HG02970 (cell line): ENCODE results near the gene DNER.

Experiments used
- ATAC-seq: cut with Tn5 transposase; IDR thresholded peaks from one replicate; pipeline ENCODE4 v1.9.1; 2021; ENCODE audit warnings: mild to moderate bottlenecking, moderate library complexity, moderate number of reproducible peaks; ENCODE audit not compliant: unreplicated experiment, low FRiP score

DNER gene

DNA sequence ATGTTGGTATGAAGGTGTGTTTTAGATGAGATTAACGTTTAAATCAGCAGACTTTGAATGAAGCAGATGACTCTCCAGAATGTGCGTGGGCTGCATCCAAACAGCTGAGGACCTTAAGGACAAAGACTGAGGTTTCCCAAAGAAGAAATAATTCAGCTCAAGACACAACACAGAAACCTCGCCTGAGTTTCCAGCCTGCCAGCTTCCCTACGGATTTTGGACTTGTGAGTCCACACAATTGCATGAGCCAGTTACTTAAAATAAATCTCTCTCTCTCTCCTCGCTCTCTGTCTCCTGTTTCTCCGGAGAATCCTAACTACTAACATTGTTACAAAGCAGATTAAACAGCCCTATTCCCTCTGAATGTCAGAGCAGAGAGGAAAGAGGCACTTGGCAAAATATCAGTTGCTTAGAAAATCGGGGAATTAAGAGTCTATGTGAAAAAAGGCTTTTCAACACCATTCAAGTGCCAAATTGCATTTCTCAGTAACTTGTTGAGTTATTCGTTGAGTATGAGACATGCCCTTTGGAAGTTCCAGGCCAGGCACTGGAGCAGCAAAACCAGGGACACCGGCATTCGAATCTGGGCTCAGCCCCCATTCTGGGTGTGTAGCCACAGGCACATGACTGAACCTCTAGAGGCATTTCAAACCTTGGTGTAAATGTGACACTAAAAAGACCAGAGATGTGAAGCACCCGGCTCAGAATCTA lies 268.7 kb downstream of the DNER start:
- ATAC-seq = no peak

- no peak for ATAC-seq
These were observed 269.3 kb downstream of the DNER start for GRCh38 chr2:229445019-229445418.

DNA sequence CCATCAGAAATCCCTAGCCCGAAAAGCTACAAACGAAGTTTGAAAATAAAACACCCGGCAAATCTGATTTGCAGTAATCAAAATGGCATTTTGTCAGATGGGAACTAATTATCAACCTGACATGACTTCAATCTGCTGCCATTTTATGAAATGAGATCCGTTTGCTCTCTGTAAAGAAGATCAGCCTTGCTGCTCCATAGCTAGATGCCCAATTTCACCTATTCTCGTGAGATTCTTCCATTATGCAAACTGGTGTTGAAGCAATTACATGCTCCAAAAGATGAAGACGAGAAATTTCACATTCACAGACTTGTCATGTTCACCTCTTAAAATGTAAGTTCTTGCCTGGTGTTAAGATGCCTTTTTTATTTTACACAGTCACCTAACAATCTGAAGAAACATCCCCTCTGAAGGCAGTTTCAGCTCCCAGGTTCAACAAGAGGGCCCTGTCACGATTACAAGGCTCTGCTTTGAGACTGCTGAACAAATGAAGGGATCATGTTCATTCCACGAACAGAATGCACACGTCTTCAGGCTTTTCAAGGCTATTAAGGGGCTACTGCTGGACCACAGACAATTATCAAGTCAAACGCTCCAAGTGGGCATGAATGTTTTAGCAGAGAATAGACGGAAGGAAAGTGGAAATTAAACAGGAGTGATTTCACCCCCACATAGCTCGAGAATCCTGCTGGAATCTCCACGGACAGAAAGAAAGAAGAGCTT lies 270.6 kb downstream of the DNER start:
- ATAC-seq = no peak

- no peak for ATAC-seq
These were observed 271.2 kb downstream of the DNER start for GRCh38 chr2:229443141-229443540.

DNA sequence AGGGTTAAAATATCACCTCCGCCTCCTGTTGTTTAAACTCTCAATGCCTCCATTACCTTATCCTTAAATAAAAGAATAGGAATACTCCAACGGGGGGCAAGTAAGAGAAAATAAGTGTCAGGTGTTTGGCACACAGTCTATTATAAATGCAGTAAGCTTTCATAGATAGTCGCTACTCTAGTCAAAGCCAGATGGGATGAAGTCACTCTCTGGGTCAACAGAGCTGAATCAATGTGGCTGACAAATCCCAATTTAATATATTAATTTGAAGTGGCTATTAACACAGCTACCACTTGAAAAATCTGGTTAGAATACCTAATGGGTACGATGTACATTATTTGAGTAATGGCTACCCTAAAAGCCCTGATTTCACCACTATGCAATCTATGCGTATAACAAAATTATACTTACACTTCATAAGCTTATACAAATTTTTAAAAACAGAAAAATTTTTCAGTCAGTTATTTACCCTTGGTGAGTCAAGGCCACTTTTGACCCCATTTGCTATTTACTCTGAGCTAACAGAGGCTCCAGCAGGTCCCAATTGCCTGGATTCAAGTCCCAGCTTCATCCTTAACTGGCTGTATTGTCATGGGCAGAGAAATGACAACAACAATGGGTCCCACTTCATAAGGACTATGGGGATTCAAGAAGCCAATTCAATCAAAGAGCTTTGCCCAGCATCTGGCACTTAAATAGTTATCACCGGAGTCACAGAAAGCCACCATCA lies 275.8 kb downstream of the DNER start:
- no peak for ATAC-seq

GRCh38 chr2:229437467-229437866 lies 276.9 kb downstream of the DNER start:
- ATAC-seq = no peak

DNA sequence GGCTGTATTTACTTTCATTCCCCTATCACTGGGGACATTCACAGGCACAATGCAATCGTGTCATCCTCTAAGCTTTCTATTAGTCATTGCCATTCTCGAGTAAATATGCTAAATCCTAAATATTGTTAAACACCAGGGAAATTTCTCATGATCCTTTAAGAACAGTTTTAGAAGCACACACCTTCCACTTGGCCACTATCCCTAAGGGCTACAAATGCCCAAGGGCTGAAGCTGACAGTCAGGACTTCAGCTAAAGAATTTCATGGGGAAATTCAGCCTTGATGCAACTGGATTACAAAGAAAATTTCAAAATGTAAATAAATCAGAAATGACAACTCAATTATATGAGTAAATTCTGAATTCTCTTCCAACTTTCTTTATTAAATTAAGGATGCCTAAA lies 280.2 kb downstream of the DNER start:
- no peak for ATAC-seq

DNA sequence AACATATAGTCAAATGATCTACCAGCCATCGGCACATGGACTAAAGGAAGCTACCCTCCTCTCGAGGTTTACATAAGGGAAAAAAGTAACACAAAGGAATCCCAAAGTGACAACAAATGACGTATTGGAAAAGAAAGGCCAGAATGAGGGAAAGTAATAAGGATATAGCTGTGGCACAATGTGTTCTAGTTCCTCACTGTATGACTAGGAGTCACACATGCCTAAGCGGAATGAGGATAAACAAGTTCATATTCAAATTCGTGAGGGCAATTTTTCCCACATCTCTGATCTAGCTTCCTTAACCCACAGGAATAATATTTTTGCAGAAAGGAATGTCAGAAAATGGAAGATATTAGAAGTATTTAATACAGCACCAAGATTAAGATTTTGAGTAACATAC lies 281.0 kb downstream of the DNER start:
- ATAC-seq = no peak

GRCh38 chr2:229431327-229431954 lies 282.9 kb downstream of the DNER start:
- ATAC-seq = no peak

DNA sequence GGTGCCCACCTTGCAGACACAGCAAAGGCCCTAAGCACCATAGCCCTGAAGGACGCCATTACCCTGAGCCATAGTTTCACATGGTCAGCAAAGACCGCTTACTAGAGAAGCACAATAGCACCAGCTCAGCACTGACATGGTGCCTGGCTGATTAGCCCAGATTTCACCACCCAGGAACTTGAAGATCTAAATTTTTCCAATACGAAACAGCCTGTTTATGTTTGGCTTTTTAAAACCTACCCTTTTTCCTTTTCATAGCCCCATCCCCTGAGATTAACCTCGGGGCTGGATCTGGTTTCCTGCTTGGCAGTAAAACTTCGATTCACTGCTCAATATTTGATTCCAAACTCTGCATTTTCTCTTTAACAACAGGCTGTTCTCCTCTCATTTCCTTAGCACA lies 284.8 kb downstream of the DNER start:
- no peak for ATAC-seq

GRCh38 chr2:229426464-229426863 lies 287.9 kb downstream of the DNER start:
- no peak for ATAC-seq

GRCh38 chr2:229425598-229425997 lies 288.8 kb downstream of the DNER start:
- ATAC-seq = no peak

DNA sequence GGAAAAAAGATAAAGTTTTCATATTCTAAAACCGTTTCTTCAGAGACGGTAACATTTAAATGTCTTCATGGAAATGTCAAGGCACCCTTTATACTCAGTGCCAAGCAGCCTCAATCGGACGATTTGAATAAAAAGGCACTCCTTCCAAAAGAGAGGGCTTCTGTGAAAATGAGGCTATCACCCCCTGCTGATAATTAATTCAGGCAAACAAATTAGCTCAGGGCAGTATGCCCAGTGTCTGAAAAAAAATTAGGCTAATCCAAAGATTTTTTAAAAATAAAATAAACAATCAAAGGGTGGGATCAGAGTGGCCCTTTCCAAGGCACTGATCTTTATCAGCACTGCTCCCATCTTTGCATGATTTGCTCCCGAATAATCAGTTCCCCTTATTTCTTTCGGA lies 292.3 kb downstream of the DNER start:
- ATAC-seq = no peak

DNA sequence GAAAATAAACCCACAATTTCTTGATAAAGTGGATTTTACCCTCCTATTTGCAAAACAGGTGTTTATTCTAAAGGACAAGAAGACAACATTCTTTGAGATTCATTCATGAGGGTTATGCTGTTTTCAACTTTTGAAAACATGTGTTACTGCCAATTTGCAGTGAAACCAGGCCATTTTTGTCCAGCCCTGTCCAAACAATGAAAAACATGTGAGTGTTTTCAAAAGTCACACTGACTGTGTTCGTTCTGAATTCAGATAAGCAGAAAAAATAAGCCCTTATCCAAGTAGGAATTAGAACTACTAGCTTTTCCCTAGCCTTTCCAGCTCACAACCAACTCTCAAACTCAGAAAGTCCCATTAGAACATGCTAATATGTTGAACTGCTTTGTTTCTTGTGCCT lies 295.2 kb downstream of the DNER start:
- ATAC-seq = no peak

DNA sequence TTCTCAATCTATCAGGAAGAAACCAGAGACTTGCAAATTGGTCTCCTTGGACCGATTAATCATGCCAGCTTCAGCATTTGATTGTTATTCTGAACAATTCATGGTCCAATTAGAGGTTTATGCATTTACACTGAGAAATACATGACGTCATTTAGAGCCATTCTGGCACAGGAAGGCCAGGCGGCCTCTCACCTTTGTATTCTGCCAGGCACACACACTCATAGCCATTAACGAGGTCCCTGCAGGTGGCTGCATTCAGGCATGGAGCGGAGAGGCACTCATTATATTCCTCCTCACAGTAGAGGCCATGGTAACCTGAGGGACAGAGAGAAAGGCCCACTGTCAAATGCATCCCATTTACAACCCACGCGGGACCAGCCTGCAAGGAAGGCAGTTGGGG lies 296.4 kb downstream of the DNER start:
- no peak for ATAC-seq

DNA sequence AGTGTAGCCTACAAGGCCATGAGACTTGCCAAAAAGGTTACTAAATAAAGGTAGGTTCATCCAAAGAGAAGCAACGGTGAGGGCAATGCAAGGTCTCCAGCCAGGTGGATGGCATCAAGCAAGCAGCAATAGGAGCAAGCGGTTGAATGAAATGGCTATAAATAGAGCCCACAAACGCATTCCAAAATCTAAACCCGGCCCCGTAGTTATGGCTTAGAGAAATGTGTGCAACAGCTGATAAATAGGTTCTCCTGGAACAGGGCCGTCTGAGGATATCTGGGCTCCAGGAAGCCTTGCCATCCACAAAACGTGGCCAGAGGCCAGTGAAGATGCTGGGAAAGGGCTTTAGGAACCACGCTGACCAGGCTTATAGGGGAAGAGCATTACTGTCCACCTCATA lies 297.2 kb downstream of the DNER start:
- ATAC-seq = no peak

- ATAC-seq = no peak
These were observed 298.1 kb downstream of the DNER start for GRCh38 chr2:229416116-229416694.

DNA sequence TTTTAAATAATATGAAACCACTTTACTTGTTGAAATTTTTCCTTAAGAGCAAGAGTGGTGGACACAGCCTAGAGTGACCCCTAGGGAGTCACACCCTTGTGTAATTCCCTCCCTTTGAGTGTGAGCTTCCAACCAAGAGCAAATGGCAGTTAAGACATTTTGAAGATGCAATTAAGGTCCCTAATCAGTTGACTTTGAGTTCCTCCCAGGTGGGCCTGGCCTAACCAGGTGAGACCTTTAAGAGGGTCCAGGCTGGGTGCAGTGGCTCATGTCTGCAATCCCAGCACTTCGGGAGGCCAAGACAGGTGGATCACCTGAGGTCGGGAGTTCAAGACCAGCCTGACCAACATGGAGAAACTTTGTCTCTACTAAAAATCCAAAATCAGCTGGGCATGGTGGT lies 299.7 kb downstream of the DNER start:
- ATAC-seq = no peak

DNA sequence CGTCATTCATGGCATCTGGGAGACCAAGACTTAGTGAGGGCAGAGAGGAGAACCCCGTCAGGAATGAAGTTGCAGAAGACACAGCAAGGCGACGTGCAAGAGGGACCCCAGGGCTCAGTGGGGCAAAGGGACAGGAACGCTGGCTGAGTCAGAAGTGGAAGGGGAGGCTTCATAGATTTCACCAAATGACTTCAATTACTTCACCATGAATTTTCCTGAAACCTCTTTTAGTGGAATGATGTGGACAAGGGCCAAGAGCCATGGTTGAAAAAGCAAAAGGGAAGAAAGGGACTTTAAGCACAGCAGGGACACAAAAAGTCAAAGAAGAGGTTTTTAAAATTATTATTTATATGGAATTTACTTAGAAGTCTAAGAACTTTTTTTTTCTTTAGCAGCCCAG lies 301.7 kb downstream of the DNER start:
- ATAC-seq = no peak

- ATAC-seq = no peak
These were observed 303.4 kb downstream of the DNER start for GRCh38 chr2:229410946-229411345.

- no peak for ATAC-seq
These were observed 304.1 kb downstream of the DNER start for GRCh38 chr2:229410264-229410663.
